DND-41 (cell line): ENCODE data around the gene TFDP2.

Source experiments
- ATAC-seq: fragments of 200-7000 bp; cut with Tn5 transposase; 3 replicates; pipeline ENCODE4 v1.9.1; 2021; ENCODE audit warnings: low read depth; ENCODE audit not compliant: insufficient read depth
- DNase-seq: peaks from one replicate; pipeline ENCODE4 v3.0.0-alpha.2; 2020
- H2AFZ ChIP-seq: 2 replicates; pipeline ENCODE4 v1.6.0; 2012; ENCODE audit warnings: low read depth, low read length
- H3K27ac ChIP-seq: 2 replicates; pipeline ENCODE4 v1.5.1; 2012; ENCODE audit warnings: low read length, inconsistent platforms
- H3K27me3 ChIP-seq: fragments of 200-600 bp; sonication (generic); 2 replicates; pipeline ENCODE4 v1.6.0; 2012; ENCODE audit warnings: low read length, mild to moderate bottlenecking, inconsistent platforms; ENCODE audit not compliant: insufficient read depth, poor library complexity
- H3K36me3 ChIP-seq: 2 replicates; pipeline ENCODE4 v1.5.1; 2012; ENCODE audit warnings: low read length, inconsistent platforms; ENCODE audit not compliant: insufficient read depth
- H3K4me1 ChIP-seq: 2 replicates; pipeline ENCODE4 v1.5.1; 2012; ENCODE audit warnings: mild to moderate bottlenecking, low read length; ENCODE audit not compliant: insufficient read depth
- H3K4me2 ChIP-seq: 2 replicates; pipeline ENCODE4 v1.6.0; 2012; ENCODE audit warnings: mild to moderate bottlenecking, moderate library complexity, low read length, inconsistent platforms; ENCODE audit not compliant: insufficient read depth
- H3K4me3 ChIP-seq, 2 experiments: fragments of 200-600 bp in 1 of 2; shearing (Covaris generic) in 1 of 2; 2 replicates each; pipeline ENCODE4 v1.5.1; 2012 to 2016; ENCODE audit warnings: inconsistent platforms in 2 of 2, low read length in 2 of 2, mild to moderate bottlenecking in 2 of 2, low read depth in 1 of 2, moderate library complexity in 1 of 2
- H3K79me2 ChIP-seq: 2 replicates; pipeline ENCODE4 v1.6.0; 2012; ENCODE audit warnings: low read length, inconsistent platforms; ENCODE audit not compliant: insufficient read depth
- H3K9ac ChIP-seq: 2 replicates; pipeline ENCODE4 v1.6.0; 2012; ENCODE audit warnings: low read depth, mild to moderate bottlenecking, inconsistent platforms, low read length, moderate library complexity
- H3K9me3 ChIP-seq: 2 replicates; pipeline ENCODE4 v1.5.1; 2012; ENCODE audit warnings: low read length, moderate library complexity, mild to moderate bottlenecking, inconsistent platforms; ENCODE audit not compliant: insufficient read depth, severe bottlenecking
- H4K20me1 ChIP-seq: 2 replicates; pipeline ENCODE4 v1.6.0; 2012; ENCODE audit warnings: low read length; ENCODE audit not compliant: insufficient read depth
- EZH2 ChIP-seq: IDR thresholded peaks from 3 replicates; pipeline ENCODE4 v1.6.1; 2012; ENCODE audit warnings: borderline replicate concordance, low read depth, mild to moderate bottlenecking, moderate library complexity, low read length, inconsistent platforms; ENCODE audit not compliant: severe bottlenecking
- TF ChIP-seq, protein P1 (sequence below): IDR thresholded peaks from 2 replicates; pipeline ENCODE4 v1.5.1; 2012; ENCODE audit warnings: borderline replicate concordance, low read length, moderate library complexity, mild to moderate bottlenecking; ENCODE audit not compliant: poor library complexity, severe bottlenecking; ENCODE audit errors: extremely low read depth

Gene TFDP2

DNA sequence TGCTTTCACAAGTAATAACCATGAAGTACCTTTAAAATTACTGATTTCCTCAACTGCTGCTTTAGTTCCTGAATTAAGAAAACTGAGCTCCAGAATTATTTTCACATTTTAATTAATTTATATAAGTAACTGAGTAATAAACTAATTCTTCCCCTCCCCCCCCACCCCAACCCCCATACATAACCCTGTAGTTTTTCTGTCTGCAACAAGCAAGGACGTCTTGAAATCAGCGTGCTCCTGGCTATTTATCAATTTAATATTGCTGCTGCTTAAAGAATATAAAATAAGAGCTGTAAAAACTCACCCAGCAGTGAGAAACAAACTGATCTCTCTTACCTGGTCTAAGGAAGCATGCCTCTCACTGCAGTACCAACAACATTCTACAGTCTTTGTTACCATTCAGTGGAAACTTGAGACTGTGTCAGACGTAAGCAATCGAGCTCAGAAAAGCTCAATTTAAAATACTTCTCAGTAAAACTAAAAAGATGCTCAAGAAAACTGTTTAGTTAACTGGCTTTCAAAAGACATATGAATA, 121.0 kb downstream of the TFDP2 start:
- Histone ChIP-seq H3K79me2 (peaks cover 84% of the 10 kb centered on the region), H4K20me1 (no peaks in the 10 kb centered on the region), H3K4me2 (peak overlapping the region; percentile 70), H3K9me3 (no peaks in the 10 kb centered on the region), H3K27me3 (no peaks in the 10 kb centered on the region), H3K36me3 (peaks cover 20% of the 10 kb centered on the region), H3K27ac (peak overlapping the region; percentile 94), H3K9ac (peak overlapping the region; percentile 78), H3K4me3 (peak overlapping the region; percentile 92 to 98), H3K4me1 (peaks cover 62% of the 10 kb centered on the region), H2AFZ (peak overlapping the region; percentile 20; the same call in 1 of the 2 replicates)
- DNase-seq, result peak; percentile 67
- TF ChIP-seq, protein P1, sequence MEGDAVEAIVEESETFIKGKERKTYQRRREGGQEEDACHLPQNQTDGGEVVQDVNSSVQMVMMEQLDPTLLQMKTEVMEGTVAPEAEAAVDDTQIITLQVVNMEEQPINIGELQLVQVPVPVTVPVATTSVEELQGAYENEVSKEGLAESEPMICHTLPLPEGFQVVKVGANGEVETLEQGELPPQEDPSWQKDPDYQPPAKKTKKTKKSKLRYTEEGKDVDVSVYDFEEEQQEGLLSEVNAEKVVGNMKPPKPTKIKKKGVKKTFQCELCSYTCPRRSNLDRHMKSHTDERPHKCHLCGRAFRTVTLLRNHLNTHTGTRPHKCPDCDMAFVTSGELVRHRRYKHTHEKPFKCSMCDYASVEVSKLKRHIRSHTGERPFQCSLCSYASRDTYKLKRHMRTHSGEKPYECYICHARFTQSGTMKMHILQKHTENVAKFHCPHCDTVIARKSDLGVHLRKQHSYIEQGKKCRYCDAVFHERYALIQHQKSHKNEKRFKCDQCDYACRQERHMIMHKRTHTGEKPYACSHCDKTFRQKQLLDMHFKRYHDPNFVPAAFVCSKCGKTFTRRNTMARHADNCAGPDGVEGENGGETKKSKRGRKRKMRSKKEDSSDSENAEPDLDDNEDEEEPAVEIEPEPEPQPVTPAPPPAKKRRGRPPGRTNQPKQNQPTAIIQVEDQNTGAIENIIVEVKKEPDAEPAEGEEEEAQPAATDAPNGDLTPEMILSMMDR, result no peak
- no peak for TF ChIP-seq EZH2
- ATAC-seq, result peak; percentile 76

GRCh38 chr3:142027735-142028134, 121.6 kb downstream of the TFDP2 start:
- H3K79me2 ChIP-seq, result peaks cover 85% of the 10 kb centered on the region
- H4K20me1 ChIP-seq, result no peaks in the 10 kb centered on the region
- peak overlapping the region; percentile 70 for H3K4me2 ChIP-seq
- H3K4me3 ChIP-seq, result peak overlapping the region; percentile 92 to 98
- ATAC-seq (peak; percentile 86), DNase-seq (peak; percentile 59)
- peaks cover 67% of the 10 kb centered on the region for H3K4me1 ChIP-seq
- peaks cover 21% of the 10 kb centered on the region for H3K36me3 ChIP-seq
- no peaks in the 10 kb centered on the region for H3K27me3 ChIP-seq
- peak overlapping the region; percentile 78 for H3K9ac ChIP-seq
- H2AFZ ChIP-seq, result no peak overlapping the region; the same call in 1 of the 2 replicates
- H3K9me3 ChIP-seq, result no peaks in the 10 kb centered on the region
- TF ChIP-seq, protein P1, result no peak
- TF ChIP-seq EZH2, result no peak
- H3K27ac ChIP-seq, result peak overlapping the region; percentile 94

- no peaks in the 10 kb centered on the region for H3K27me3 ChIP-seq
- H3K4me3 ChIP-seq, result peak overlapping the region; percentile 92 to 98; a peak in 3 of 4 replicates
- H3K36me3 ChIP-seq, result peaks cover 21% of the 10 kb centered on the region
- peaks cover 89% of the 10 kb centered on the region for H3K79me2 ChIP-seq
- DNase-seq (peak; percentile 43), ATAC-seq (peak; percentile 57)
- H3K4me1 ChIP-seq, result peaks cover 68% of the 10 kb centered on the region
- no peaks in the 10 kb centered on the region for H4K20me1 ChIP-seq
- H3K9me3 ChIP-seq, result no peaks in the 10 kb centered on the region
- peak overlapping the region; percentile 78 for H3K9ac ChIP-seq
- no peak overlapping the region; the same call in 1 of the 2 replicates for H2AFZ ChIP-seq
- peak overlapping the region; percentile 94 for H3K27ac ChIP-seq
- TF ChIP-seq EZH2, result no peak
- TF ChIP-seq, protein P1, result no peak
- H3K4me2 ChIP-seq, result peak overlapping the region; percentile 70
These were observed 122.0 kb downstream of the TFDP2 start for GRCh38 chr3:142027300-142027699.
